Fibroblast of villous mesenchyme (primary cell): ENCODE measurements around the gene CC2D2A. TPM values are rescaled to one million over a fixed set of nuclear protein-coding genes. Genes with fewer than 3 reads are reported as not detected.

Experiments used
- DNase-seq: peaks from one replicate; pipeline ENCODE4 v3.0.0-alpha.2; 2010; ENCODE audit warnings: low read depth
- H3K4me3 ChIP-seq: 2 replicates; pipeline ENCODE4 v1.5.1; 2011; ENCODE audit warnings: low read depth, mild to moderate bottlenecking, low read length
- total RNA-seq: library from RNA; depleted of rRNA; stranded (reverse); fragments of >200 nt; gene quantifications from 2 replicates; pipeline ENCODE4 v1.2.3, GENCODE V29; 2012
- TF ChIP-seq, protein P1 (sequence below): IDR thresholded peaks from 2 replicates; pipeline ENCODE4 v1.5.1; 2012; ENCODE audit warnings: low read depth, mild to moderate bottlenecking, low read length; ENCODE audit not compliant: insufficient read depth

Gene CC2D2A
- total RNA-seq, 1 donor: 23.7 TPM

DNA sequence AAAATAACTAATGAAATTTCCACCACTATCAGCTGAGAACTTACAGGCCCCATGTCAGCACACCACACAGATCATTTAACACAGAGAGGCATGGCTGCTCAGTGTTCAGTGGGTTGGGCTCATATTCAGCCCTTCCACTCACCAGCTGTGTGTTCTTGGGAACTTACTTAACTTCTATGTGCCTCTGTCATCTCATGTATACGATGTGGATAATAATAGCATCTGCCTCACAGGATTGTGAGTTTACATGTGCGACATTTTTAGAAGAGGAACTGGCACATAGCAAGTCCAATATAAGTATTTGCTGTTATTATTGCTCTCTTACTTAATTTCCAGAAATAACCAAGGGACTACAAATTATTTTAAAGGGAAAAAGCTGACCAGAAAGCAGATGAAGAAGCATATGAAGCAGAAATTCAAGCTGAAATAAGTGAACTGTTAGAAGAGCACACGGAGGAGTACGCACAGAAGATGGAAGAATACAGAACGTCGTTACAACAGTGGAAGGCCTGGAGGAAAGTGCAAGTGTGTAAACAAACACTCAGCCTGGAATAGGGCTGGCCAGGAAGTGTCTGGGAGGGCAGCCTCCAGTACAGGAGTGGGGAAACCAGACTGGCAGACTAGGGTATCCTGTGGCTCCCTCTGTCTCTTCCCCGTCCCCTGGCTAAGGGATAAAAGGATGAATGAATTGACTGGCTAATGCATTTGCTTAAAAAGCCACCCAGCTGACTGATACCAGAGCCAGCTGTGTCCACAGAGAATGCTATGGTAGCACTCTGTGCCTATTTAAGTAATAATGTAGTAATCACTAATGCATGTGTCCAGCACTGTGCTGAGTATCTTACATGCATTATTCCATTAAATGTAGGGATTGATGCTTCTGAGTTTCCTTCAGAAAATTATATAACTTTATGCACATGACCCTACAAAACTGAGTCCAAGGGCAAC is 67.1 kb downstream of the CC2D2A start:
- peak; percentile 23 for DNase-seq
- no peak overlapping the region for H3K4me3 ChIP-seq
- TF ChIP-seq, protein P1, sequence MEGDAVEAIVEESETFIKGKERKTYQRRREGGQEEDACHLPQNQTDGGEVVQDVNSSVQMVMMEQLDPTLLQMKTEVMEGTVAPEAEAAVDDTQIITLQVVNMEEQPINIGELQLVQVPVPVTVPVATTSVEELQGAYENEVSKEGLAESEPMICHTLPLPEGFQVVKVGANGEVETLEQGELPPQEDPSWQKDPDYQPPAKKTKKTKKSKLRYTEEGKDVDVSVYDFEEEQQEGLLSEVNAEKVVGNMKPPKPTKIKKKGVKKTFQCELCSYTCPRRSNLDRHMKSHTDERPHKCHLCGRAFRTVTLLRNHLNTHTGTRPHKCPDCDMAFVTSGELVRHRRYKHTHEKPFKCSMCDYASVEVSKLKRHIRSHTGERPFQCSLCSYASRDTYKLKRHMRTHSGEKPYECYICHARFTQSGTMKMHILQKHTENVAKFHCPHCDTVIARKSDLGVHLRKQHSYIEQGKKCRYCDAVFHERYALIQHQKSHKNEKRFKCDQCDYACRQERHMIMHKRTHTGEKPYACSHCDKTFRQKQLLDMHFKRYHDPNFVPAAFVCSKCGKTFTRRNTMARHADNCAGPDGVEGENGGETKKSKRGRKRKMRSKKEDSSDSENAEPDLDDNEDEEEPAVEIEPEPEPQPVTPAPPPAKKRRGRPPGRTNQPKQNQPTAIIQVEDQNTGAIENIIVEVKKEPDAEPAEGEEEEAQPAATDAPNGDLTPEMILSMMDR: no peak

DNA sequence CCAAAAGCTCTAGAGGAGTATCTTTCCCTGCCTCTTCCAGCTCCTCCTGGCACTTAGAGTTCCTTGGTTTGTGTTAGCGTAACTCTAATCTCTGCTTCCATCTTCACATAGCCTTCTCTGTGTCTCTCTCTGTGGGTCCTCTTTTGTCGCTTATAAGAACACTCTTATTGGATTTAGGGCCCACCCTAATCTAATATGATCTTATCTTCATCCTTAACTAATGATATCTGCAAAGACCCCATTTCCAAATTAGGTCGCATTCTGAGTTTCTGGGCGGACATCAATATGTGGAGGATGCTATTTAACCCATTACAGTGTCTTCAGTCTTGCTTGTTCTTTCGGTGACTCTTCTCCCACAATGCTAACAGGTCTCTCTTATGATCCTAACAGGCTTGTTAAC is 72.3 kb downstream of the CC2D2A start:
- no peak overlapping the region for H3K4me3 ChIP-seq
- no peak for DNase-seq
- TF ChIP-seq, protein P1: no peak

DNA sequence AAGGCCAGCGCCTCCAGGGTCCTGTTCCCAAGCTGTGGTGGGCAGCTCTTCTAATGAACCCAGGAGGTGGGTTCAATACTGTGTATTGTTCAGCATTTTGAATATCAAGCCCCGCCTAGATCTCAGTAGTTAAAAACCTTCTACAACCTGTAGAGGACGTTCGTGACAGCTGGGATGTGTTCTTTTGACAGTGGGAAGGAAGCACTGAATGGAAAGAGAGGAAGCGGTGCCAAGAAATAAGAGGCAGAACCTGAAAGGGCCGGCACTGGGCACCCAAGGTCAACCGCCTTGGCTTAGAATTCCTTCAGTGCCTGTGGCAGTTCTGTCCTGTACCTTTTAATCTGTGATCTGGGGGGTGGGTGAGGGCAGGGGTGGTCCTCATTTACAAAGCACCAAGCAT is 73.1 kb downstream of the CC2D2A start:
- TF ChIP-seq, protein P1: no peak
- DNase-seq: no peak
- no peak overlapping the region for H3K4me3 ChIP-seq

DNA sequence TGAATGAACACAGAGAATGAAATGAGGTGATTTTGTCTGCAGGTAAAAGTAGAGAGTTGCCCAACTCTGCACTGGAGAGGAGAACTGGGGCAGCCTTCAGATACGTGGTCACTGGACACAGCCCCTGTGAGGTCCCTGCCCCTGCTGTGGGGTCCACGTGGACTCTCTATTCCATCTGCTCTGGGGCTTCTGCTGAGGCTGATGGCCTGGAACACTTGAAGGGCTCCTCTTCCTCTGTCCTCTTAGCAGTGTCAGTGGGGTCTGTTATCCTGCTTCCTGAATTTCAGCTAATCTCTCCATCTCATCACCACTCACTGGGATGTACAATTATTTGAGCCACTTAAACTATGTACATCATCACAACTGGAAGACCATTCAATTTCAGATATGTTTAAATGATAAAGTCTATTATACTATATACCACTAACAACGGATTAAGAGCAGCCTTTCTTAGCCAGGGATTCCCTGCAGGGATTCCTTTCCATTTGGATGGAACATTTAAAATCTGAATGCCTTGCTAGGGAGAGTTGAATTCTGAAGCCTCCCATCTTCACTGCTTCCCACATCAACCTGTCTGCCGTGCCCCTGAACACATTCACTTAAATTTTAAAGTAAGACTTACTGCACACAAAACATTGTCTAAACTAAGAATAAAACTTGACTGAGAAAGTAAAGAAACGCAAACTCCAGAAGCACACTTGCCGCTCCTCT is 74.0 kb downstream of the CC2D2A start:
- H3K4me3 ChIP-seq: no peak overlapping the region

DNA sequence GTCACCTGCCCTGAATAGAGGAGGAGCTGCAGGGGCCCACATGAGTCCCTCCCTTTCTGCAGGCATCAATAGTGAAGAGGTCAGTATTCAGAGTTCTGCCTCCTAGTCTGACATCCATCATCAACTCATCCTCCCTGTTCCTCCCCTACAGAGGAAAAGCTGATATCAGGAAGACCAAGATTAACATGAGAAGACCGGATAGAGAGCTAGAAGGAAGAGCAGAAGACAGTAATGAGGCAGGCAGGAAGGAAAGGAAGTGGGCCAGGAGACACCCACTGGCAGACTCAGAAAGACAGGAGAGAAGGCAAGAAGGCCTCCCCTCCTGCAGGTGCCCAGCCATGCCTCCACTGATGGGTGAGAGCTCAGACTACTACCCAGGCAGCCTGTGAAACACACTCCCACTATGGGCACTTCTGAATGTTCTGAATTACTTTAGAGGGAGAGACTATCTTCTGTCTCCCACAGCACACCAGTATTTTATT is 74.6 kb downstream of the CC2D2A start:
- no peak overlapping the region for H3K4me3 ChIP-seq
- DNase-seq: no peak
- TF ChIP-seq, protein P1: no peak

More for the DNA sequence above, 74.0 kb downstream of the CC2D2A start:
- DNase-seq: no peak
- TF ChIP-seq, protein P1: no peak

DNA sequence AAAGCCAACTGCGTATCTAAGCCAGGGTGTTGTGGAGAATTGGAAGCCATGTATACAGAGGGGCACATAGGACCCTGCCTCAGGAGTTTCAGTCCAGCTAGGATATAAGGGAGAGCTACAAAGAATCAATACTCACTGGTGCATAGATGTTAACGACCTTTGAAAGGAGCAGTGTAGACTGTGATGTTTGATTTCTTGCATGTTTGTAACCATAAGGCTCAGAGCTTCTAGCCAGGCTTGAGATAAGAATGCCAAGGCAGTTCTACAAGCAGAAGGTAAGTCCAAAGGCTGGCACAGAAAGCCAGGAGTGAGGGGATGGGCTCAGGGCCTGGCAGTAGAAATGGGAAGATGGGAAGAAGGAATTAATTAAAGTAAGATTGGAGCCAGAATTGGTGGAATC is 75.7 kb downstream of the CC2D2A start:
- DNase-seq: no peak
- TF ChIP-seq, protein P1: no peak
- H3K4me3 ChIP-seq: no peak overlapping the region
